SK-N-SH (cell line): ENCODE data around the gene FZD10. TPM values are rescaled to one million over a fixed set of nuclear protein-coding genes. Genes with fewer than 3 reads are reported as not detected.

Source experiments
- CTCF ChIA-PET: fragments of 300-600, 350-600 bp; formaldehyde crosslinking; extraction: SDS; loops from one replicate; lab custom pipeline; 2021; lab: Yijun Ruan, JAX
- POLR2A ChIA-PET: fragments of 350-600 bp; sonication (Branson Sonifier 250); formaldehyde crosslinking; extraction: SDS; loops from one replicate; lab custom pipeline; 2020; ENCODE audit warnings: antibody characterized with exemption, inconsistent platforms; lab: Yijun Ruan, JAX
- DNase-seq: peaks from one replicate; pipeline ENCODE4 v3.0.0; 2012
- H2AFZ ChIP-seq: fragments of 200-600 bp; sonication (generic); 2 replicates; pipeline ENCODE4 v1.8.1; 2016; ENCODE audit warnings: antibody characterized with exemption, mild to moderate bottlenecking, low read depth
- H3F3A ChIP-seq: fragments of 200-600 bp; sonication (generic); replicated peaks from 2 replicates; pipeline ENCODE3; 2016; ENCODE audit warnings: antibody characterized with exemption, mild to moderate bottlenecking; ENCODE audit not compliant: insufficient read depth
- H3K27ac ChIP-seq, 2 experiments: fragments of 200-500 bp in 1 of 2; fragments of 200-600 bp in 1 of 2; sonication (Bioruptor generic) in 1 of 2; sonication (generic), shearing (Covaris generic) in 1 of 2; 2 replicates each; pipeline versions ENCODE4 v1.5.1 to v1.6.1; 2014 to 2016; ENCODE audit warnings: low read depth in 2 of 2, inconsistent platforms in 1 of 2, low read length in 1 of 2, mild to moderate bottlenecking in 1 of 2, mixed read lengths in 1 of 2
- H3K27me3 ChIP-seq: fragments of 200-600 bp; sonication (generic), shearing (Covaris generic); 2 replicates; pipeline ENCODE4 v1.6.1; 2016; ENCODE audit warnings: mixed run types; ENCODE audit not compliant: insufficient read depth
- H3K36me3 ChIP-seq, 2 experiments: fragments of 200-500 bp in 1 of 2; fragments of 200-600 bp in 1 of 2; sonication (Bioruptor generic) in 1 of 2; sonication (generic) in 1 of 2; replicated peaks in 1 of 2; 2 replicates each; pipeline versions ENCODE3 to v1.5.1; 2014 to 2016; ENCODE audit warnings: low read length in 1 of 2, mild to moderate bottlenecking in 1 of 2; ENCODE audit not compliant: insufficient read depth in 2 of 2, control insufficient read depth in 1 of 2
- H3K4me1 ChIP-seq, 2 experiments: fragments of 200-500 bp in 1 of 2; fragments of 200-600 bp in 1 of 2; sonication (Bioruptor generic) in 1 of 2; sonication (generic), shearing (Covaris generic) in 1 of 2; 2 replicates each; pipeline versions ENCODE4 v1.5.1 to v1.6.1; 2014 to 2016; ENCODE audit warnings: low read depth in 1 of 2, low read length in 1 of 2, mixed run types in 1 of 2; ENCODE audit not compliant: insufficient read depth in 2 of 2, control insufficient read depth in 1 of 2
- H3K4me2 ChIP-seq: fragments of 200-600 bp; sonication (generic), shearing (Covaris generic); 2 replicates; pipeline ENCODE4 v1.6.1; 2017; ENCODE audit warnings: mixed run types
- H3K4me3 ChIP-seq, 2 experiments: fragments of 200-500 bp in 1 of 2; fragments of 200-600 bp in 1 of 2; sonication (Bioruptor generic) in 1 of 2; sonication (generic), shearing (Covaris generic) in 1 of 2; 2 replicates each; pipeline versions ENCODE4 v1.5.1 to v1.8.1; 2014 to 2016; ENCODE audit warnings: low read depth in 2 of 2, inconsistent platforms in 1 of 2, low read length in 1 of 2, mild to moderate bottlenecking in 1 of 2, mixed read lengths in 1 of 2, moderate library complexity in 1 of 2
- H3K79me2 ChIP-seq: fragments of 200-600 bp; sonication (generic); 2 replicates; pipeline ENCODE4 v1.8.1; 2017; ENCODE audit warnings: mild to moderate bottlenecking; ENCODE audit not compliant: insufficient read depth
- H3K9ac ChIP-seq: fragments of 200-600 bp; sonication (generic); 2 replicates; pipeline ENCODE4 v1.6.1; 2017; ENCODE audit warnings: mixed run types
- H3K9me2 ChIP-seq: fragments of 200-600 bp; sonication (generic); 2 replicates; pipeline ENCODE4 v1.6.1; 2017; ENCODE audit warnings: mixed run types
- H3K9me3 ChIP-seq: fragments of 200-600 bp; sonication (generic); 2 replicates; pipeline ENCODE4 v1.6.1; 2017; ENCODE audit warnings: mixed run types, mild to moderate bottlenecking, moderate library complexity
- H4K20me1 ChIP-seq: fragments of 200-600 bp; sonication (generic); 2 replicates; pipeline ENCODE4 v1.6.1; 2017; ENCODE audit warnings: mild to moderate bottlenecking, mixed run types; ENCODE audit not compliant: insufficient read depth
- ELF1 ChIP-seq: IDR thresholded peaks from 2 replicates; pipeline ENCODE4 v1.4.0; 2012
- EZH2phosphoT487 ChIP-seq: fragments of 200-600 bp; sonication (generic); IDR thresholded peaks from 2 replicates; pipeline ENCODE4 v1.6.1; 2017; ENCODE audit warnings: low read depth, mixed run types, mild to moderate bottlenecking, antibody characterized with exemption, moderate library complexity, borderline replicate concordance
- FOXJ3 ChIP-seq: sonication (generic); formaldehyde crosslinking; IDR thresholded peaks from 2 replicates; pipeline ENCODE4 v1.5.1; 2020; ENCODE audit warnings: mild to moderate bottlenecking, missing genetic modification reagents
- JUND ChIP-seq: IDR thresholded peaks from 2 replicates; pipeline ENCODE4 v1.4.0; 2012
- MXI1 ChIP-seq: IDR thresholded peaks from 2 replicates; pipeline ENCODE4 v1.6.1; 2012; ENCODE audit warnings: mild to moderate bottlenecking, low read depth, low read length, improper control_type of control experiment
- NFIC ChIP-seq: IDR thresholded peaks from 2 replicates; pipeline ENCODE4 v1.4.0; 2012; ENCODE audit warnings: borderline replicate concordance
- NRF1 ChIP-seq: IDR thresholded peaks from 2 replicates; pipeline ENCODE4 v1.6.1; 2012; ENCODE audit warnings: low read depth, mild to moderate bottlenecking, low read length
- RAD21 ChIP-seq: IDR thresholded peaks from 2 replicates; pipeline ENCODE4 v1.6.1; 2012; ENCODE audit warnings: mild to moderate bottlenecking, low read length
- RFX5 ChIP-seq: IDR thresholded peaks from 2 replicates; pipeline ENCODE4 v1.6.1; 2012; ENCODE audit warnings: mild to moderate bottlenecking, improper control_type of control experiment, low read length
- SIN3A ChIP-seq: IDR thresholded peaks from 2 replicates; pipeline ENCODE4 v1.6.1; 2012; ENCODE audit warnings: low read depth, mild to moderate bottlenecking, low read length, moderate library complexity, borderline replicate concordance
- TCF12 ChIP-seq: IDR thresholded peaks from 2 replicates; pipeline ENCODE4 v1.4.0; 2012
- YY1 ChIP-seq: IDR thresholded peaks from 2 replicates; pipeline ENCODE4 v1.4.0; 2012; ENCODE audit warnings: low read depth, mild to moderate bottlenecking
- WGBS: methylation state at CpG from one replicate; pipeline ENCODE4 v1.1.6; 2017; ENCODE audit warnings: low lambda C conversion rate; 5-methylcytosine and 5-hydroxymethylcytosine counted together
- polyA plus RNA-seq, 3 experiments: library from polyadenylated mRNA; depleted of rRNA; stranded (reverse); fragments of >200 nt; gene quantifications; 2 replicates each; pipeline ENCODE4 v1.2.3, GENCODE V29; 2012
- TF ChIP-seq, protein P1 (sequence below): IDR thresholded peaks from 2 replicates; pipeline ENCODE4; 2012
- TF ChIP-seq, protein P2 (sequence below): fragments of 200-600 bp; sonication (generic); IDR thresholded peaks from 2 replicates; pipeline ENCODE4 v1.6.1; 2017; ENCODE audit warnings: antibody characterized with exemption, mild to moderate bottlenecking, moderate library complexity
- TF ChIP-seq, protein P3 (sequence below): IDR thresholded peaks from 2 replicates; pipeline ENCODE4 v1.4.0; 2012; ENCODE audit warnings: low read depth, borderline replicate concordance
- TF ChIP-seq, protein P4 (sequence below): IDR thresholded peaks from 2 replicates; pipeline ENCODE4 v1.4.0; 2012; ENCODE audit warnings: low read depth, borderline replicate concordance

FZD10 gene
- polyA plus RNA-seq, 1 of the 3 experiments (the other 2 are of a cell fraction), result not detected

DNA sequence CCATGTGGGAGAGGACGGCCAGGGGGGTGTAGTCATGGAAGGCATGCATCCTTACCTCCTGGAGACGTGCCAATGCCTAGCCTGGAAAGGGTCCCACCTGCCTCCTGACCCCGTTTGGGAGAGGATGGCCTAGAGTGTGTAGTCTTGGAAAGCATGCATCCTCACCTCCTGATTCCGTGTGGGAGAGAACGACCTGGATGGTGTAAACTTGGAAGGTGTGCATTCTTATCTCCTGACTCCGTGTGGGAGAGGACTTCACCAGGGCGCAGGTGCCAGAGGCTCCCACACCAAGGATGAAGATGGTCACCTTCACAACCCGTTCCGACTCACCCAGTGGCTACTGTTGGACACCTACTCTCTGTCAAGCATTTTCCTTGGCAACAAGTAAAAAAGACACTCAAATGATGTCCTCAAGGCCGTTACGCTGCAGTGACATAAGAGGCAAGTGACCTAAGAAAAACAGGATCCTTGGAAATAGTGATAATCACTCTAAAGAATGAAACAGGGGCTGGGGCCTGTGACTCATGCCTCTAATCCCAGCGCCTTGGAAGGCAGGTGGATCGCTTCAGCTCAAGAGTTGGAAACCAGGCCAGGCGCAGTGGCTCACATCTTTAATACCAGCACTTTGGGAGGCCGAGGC, 37.5 kb upstream of the FZD10 start:
- H3F3A ChIP-seq, result no peaks in the 10 kb centered on the region
- H3K79me2 ChIP-seq, result no peaks in the 10 kb centered on the region
- 44% methylated on average over 15 of the region's 15 CpGs for WGBS
- DNase-seq, result no peak
- no peak overlapping the region for H3K4me2 ChIP-seq
- ChIA-PET CTCF (no interaction called here), POLR2A (no interaction called here)
- H3K4me3 ChIP-seq, result no peak overlapping the region
- no peak for TF ChIP-seq SIN3A
- no peak for TF ChIP-seq NRF1
- TF ChIP-seq, protein P1, sequence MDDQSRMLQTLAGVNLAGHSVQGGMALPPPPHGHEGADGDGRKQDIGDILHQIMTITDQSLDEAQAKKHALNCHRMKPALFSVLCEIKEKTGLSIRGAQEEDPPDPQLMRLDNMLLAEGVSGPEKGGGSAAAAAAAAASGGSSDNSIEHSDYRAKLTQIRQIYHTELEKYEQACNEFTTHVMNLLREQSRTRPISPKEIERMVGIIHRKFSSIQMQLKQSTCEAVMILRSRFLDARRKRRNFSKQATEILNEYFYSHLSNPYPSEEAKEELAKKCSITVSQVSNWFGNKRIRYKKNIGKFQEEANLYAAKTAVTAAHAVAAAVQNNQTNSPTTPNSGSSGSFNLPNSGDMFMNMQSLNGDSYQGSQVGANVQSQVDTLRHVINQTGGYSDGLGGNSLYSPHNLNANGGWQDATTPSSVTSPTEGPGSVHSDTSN, result no peak
- no peak for TF ChIP-seq NFIC
- TF ChIP-seq, protein P2, sequence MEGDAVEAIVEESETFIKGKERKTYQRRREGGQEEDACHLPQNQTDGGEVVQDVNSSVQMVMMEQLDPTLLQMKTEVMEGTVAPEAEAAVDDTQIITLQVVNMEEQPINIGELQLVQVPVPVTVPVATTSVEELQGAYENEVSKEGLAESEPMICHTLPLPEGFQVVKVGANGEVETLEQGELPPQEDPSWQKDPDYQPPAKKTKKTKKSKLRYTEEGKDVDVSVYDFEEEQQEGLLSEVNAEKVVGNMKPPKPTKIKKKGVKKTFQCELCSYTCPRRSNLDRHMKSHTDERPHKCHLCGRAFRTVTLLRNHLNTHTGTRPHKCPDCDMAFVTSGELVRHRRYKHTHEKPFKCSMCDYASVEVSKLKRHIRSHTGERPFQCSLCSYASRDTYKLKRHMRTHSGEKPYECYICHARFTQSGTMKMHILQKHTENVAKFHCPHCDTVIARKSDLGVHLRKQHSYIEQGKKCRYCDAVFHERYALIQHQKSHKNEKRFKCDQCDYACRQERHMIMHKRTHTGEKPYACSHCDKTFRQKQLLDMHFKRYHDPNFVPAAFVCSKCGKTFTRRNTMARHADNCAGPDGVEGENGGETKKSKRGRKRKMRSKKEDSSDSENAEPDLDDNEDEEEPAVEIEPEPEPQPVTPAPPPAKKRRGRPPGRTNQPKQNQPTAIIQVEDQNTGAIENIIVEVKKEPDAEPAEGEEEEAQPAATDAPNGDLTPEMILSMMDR, result no peak
- no peak for TF ChIP-seq ELF1
- TF ChIP-seq, protein P3, sequence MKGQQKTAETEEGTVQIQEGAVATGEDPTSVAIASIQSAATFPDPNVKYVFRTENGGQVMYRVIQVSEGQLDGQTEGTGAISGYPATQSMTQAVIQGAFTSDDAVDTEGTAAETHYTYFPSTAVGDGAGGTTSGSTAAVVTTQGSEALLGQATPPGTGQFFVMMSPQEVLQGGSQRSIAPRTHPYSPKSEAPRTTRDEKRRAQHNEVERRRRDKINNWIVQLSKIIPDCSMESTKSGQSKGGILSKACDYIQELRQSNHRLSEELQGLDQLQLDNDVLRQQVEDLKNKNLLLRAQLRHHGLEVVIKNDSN, result no peak
- no peak for TF ChIP-seq EZH2phosphoT487
- TF ChIP-seq RAD21, result no peak
- TF ChIP-seq RFX5, result no peak
- no peak for TF ChIP-seq MXI1
- TF ChIP-seq TCF12, result no peak
- TF ChIP-seq JUND, result no peak
- TF ChIP-seq, protein P4, sequence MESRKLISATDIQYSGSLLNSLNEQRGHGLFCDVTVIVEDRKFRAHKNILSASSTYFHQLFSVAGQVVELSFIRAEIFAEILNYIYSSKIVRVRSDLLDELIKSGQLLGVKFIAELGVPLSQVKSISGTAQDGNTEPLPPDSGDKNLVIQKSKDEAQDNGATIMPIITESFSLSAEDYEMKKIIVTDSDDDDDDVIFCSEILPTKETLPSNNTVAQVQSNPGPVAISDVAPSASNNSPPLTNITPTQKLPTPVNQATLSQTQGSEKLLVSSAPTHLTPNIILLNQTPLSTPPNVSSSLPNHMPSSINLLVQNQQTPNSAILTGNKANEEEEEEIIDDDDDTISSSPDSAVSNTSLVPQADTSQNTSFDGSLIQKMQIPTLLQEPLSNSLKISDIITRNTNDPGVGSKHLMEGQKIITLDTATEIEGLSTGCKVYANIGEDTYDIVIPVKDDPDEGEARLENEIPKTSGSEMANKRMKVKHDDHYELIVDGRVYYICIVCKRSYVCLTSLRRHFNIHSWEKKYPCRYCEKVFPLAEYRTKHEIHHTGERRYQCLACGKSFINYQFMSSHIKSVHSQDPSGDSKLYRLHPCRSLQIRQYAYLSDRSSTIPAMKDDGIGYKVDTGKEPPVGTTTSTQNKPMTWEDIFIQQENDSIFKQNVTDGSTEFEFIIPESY, result no peak
- no peak for TF ChIP-seq YY1
- no peak for TF ChIP-seq FOXJ3
- H3K9me2 ChIP-seq, result no peaks in the 10 kb centered on the region
- no peak overlapping the region for H3K9ac ChIP-seq
- H3K4me1 ChIP-seq, result no peaks in the 10 kb centered on the region; a peak in 1 of 4 replicates
- H4K20me1 ChIP-seq, result no peaks in the 10 kb centered on the region
- H3K36me3 ChIP-seq, result no peaks in the 10 kb centered on the region
- no peaks in the 10 kb centered on the region for H3K27me3 ChIP-seq
- H2AFZ ChIP-seq, result no peak overlapping the region
- no peaks in the 10 kb centered on the region for H3K9me3 ChIP-seq
- H3K27ac ChIP-seq, result no peak overlapping the region
